OCI-LY7 (cell line): ENCODE results near the gene SCNN1B. TPM values are rescaled to one million over a fixed set of nuclear protein-coding genes. Genes with fewer than 3 reads are reported as not detected.

Experiments
- BruUV-seq: library from RNA; stranded (reverse); fragments of 400-500 nt; replicated peaks from 2 replicates; lab custom pipeline; 2021; lab: Mats Ljungman, UMichigan
- CTCF ChIA-PET: fragments of 300-600 bp; sonication (Branson Sonifier 250); formaldehyde crosslinking; loops from one replicate; lab custom pipeline; 2022; ENCODE audit warnings: antibody characterized with exemption; ENCODE audit not compliant: unreplicated experiment; lab: Charles Lee
- POLR2A ChIA-PET: fragments of 300-600 bp; sonication (Branson Sonifier 250); formaldehyde crosslinking; loops from one replicate; lab custom pipeline; 2022; ENCODE audit warnings: antibody characterized with exemption; lab: Charles Lee
- DNase-seq: peaks from one replicate; pipeline ENCODE4 v3.0.0-alpha.2; 2015; ENCODE audit warnings: low spot score
- H2AFZ ChIP-seq: fragments of 200-600 bp; sonication (generic), shearing (Covaris generic); 2 replicates; pipeline ENCODE4 v1.6.1; 2014; ENCODE audit warnings: mild to moderate bottlenecking, antibody characterized with exemption, low read length, moderate library complexity
- H3K27ac ChIP-seq: fragments of 200-600 bp; sonication (generic); 2 replicates; pipeline ENCODE4 v1.5.1; 2014; ENCODE audit warnings: mixed run types, low read depth, mild to moderate bottlenecking, moderate library complexity, low read length, inconsistent platforms; ENCODE audit not compliant: poor library complexity, severe bottlenecking
- H3K36me3 ChIP-seq: fragments of 200-600 bp; sonication (generic); 2 replicates; pipeline ENCODE4 v1.6.1; 2014; ENCODE audit warnings: mild to moderate bottlenecking, antibody characterized with exemption, low read length, moderate library complexity, mixed read lengths; ENCODE audit not compliant: insufficient read depth
- H3K4me1 ChIP-seq: fragments of 200-600 bp; sonication (generic); 2 replicates; pipeline ENCODE4 v1.5.1; 2014; ENCODE audit warnings: mild to moderate bottlenecking, low read length; ENCODE audit not compliant: insufficient read depth, poor library complexity, severe bottlenecking
- H3K4me2 ChIP-seq: fragments of 200-600 bp; sonication (generic); 2 replicates; pipeline ENCODE4 v1.6.1; 2014; ENCODE audit warnings: mild to moderate bottlenecking, low read length
- H3K4me3 ChIP-seq: fragments of 200-600 bp; sonication (generic); 2 replicates; pipeline ENCODE4 v1.5.1; 2014; ENCODE audit warnings: mild to moderate bottlenecking, low read depth, low read length; ENCODE audit not compliant: poor library complexity, severe bottlenecking
- H3K79me2 ChIP-seq: fragments of 200-600 bp; sonication (generic); 2 replicates; pipeline ENCODE4 v1.6.1; 2016; ENCODE audit warnings: low read depth, mild to moderate bottlenecking, low read length, moderate library complexity, mixed read lengths; ENCODE audit not compliant: insufficient read depth
- H3K9me2 ChIP-seq: fragments of 200-600 bp; sonication (generic); 2 replicates; pipeline ENCODE4 v1.6.1; 2016; ENCODE audit warnings: mild to moderate bottlenecking, low read length, mixed read lengths; ENCODE audit not compliant: insufficient read depth
- H3K9me3 ChIP-seq: fragments of 200-600 bp; sonication (generic); 2 replicates; pipeline ENCODE4 v1.6.1; 2014; ENCODE audit warnings: mild to moderate bottlenecking, mixed run types, low read length, mixed read lengths
- H4K20me1 ChIP-seq: fragments of 200-600 bp; sonication (generic); 2 replicates; pipeline ENCODE4 v1.6.1; 2014; ENCODE audit warnings: mild to moderate bottlenecking, antibody characterized with exemption, low read length, moderate library complexity, mixed read lengths; ENCODE audit not compliant: insufficient read depth
- EZH2phosphoT487 ChIP-seq: fragments of 200-600 bp; sonication (generic); IDR thresholded peaks from 2 replicates; pipeline ENCODE4 v1.6.1; 2018; ENCODE audit warnings: low read depth, borderline replicate concordance, mild to moderate bottlenecking, mixed run types, antibody characterized with exemption, low read length, moderate library complexity, mixed read lengths
- intact Hi-C: fragments of 100-400 bp; cut with micrococcal nuclease; formaldehyde crosslinking; loops from one replicate; pipeline ENCODE4 v1.10.0; 2022; ENCODE audit not compliant: unreplicated experiment
- total RNA-seq, 2 experiments: library from RNA; depleted of rRNA in 1 of 2; stranded (reverse); fragments of >200 nt in 1 of 2; shearing (Covaris generic) in 1 of 2; gene quantifications; 2 replicates each; pipeline ENCODE4 v1.2.3, GENCODE V29; 2014 to 2022
- TF ChIP-seq, protein P1 (sequence below): fragments of 200-600 bp; sonication (generic); conservative IDR thresholded peaks from 2 replicates; pipeline ENCODE4 v1.5.1; 2014; ENCODE audit warnings: mild to moderate bottlenecking, antibody characterized with exemption, low read length, moderate library complexity, mixed read lengths

SCNN1B gene
- total RNA-seq, 2 experiments from 2014 or later, result 0.23 TPM; not detected in 1

DNA sequence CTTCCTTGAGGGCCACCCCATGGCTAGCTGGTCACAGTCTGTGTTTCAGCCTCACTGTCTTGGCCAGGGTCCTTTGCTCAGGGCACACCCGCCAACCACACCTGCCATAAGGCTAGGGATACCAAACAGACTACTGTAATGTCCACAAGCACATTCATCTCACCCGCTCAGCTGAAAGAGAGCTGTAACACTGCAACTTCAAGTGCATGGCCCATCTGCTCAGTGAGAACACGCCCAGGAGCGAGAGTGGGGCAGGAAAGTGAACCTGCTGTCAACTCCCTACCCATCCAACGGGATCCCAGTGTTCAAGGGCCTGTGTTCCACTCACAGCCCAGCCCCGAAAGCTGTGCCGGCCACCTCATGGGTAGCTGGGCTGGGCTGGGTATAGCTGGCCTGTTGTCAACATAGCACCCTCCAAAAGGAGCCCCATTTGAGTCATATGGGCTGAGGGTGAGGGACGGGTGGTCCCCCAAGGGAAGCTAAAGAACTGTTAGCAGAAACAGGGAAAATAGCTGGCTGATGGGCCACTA, 55.7 kb downstream of the SCNN1B start:
- no peak overlapping the region for H3K4me3 ChIP-seq
- H3K4me2 ChIP-seq, result no peak overlapping the region
- ChIA-PET CTCF (no interaction called here), POLR2A (interaction anchor here (0.6 kb wide), 1 partner anchor 46 kb away, joined by 3 read pairs; no protein-coding TSS in a partner anchor)
- H3K79me2 ChIP-seq, result no peaks in the 10 kb centered on the region
- H3K36me3 ChIP-seq, result no peaks in the 10 kb centered on the region
- H4K20me1 ChIP-seq, result no peaks in the 10 kb centered on the region
- H3K9me3 ChIP-seq, result no peaks in the 10 kb centered on the region
- intact Hi-C loops, result no loop called here
- H3K9me2 ChIP-seq, result no peaks in the 10 kb centered on the region
- TF ChIP-seq EZH2phosphoT487, result no peak
- TF ChIP-seq, protein P1, sequence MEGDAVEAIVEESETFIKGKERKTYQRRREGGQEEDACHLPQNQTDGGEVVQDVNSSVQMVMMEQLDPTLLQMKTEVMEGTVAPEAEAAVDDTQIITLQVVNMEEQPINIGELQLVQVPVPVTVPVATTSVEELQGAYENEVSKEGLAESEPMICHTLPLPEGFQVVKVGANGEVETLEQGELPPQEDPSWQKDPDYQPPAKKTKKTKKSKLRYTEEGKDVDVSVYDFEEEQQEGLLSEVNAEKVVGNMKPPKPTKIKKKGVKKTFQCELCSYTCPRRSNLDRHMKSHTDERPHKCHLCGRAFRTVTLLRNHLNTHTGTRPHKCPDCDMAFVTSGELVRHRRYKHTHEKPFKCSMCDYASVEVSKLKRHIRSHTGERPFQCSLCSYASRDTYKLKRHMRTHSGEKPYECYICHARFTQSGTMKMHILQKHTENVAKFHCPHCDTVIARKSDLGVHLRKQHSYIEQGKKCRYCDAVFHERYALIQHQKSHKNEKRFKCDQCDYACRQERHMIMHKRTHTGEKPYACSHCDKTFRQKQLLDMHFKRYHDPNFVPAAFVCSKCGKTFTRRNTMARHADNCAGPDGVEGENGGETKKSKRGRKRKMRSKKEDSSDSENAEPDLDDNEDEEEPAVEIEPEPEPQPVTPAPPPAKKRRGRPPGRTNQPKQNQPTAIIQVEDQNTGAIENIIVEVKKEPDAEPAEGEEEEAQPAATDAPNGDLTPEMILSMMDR, result no peak
- no peak overlapping the region for H3K27ac ChIP-seq
- no peak for DNase-seq
- BruUV-seq, result no TSS peak
- peaks cover 9% of the 10 kb centered on the region for H3K4me1 ChIP-seq
- no peak overlapping the region for H2AFZ ChIP-seq

DNA sequence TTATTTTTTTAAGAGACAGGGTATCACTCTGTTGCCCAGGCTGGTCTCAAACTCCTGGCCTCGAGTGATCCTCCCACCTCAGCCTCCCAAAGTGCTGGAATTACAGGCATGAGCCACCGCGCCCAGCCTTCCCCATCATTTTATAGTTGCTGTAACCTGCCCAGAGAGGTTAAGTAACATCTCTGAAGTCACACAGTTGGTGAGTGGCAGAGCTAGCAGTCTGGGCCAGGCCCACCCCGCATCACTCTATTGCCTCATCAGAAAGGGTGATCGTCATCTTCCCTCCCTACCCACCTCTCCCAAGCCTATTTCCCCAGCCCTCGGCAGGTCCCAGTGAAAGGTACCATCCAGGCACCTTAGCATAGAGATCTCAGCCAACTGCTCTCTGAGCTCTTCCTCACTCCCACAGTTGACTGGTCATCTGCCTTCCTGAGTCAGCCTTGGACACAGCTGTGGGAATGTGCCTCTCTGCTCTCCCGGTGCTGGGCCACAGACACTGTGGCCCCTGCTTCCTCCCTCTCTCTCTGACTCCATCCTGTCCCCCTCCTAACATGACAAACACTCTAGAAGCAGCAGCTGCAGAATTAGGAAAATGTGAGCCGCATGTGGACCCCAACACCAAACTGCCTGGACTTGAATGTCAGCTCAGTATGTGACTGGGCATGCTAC, 57.1 kb downstream of the SCNN1B start:
- peak; percentile 16 for DNase-seq
- Histone ChIP-seq H2AFZ (no peak overlapping the region), H3K4me2 (no peak overlapping the region), H3K27ac (no peak overlapping the region), H3K4me1 (peaks cover 9% of the 10 kb centered on the region), H4K20me1 (no peaks in the 10 kb centered on the region), H3K9me2 (no peaks in the 10 kb centered on the region), H3K4me3 (no peak overlapping the region), H3K79me2 (no peaks in the 10 kb centered on the region), H3K9me3 (no peaks in the 10 kb centered on the region), H3K36me3 (no peaks in the 10 kb centered on the region)
- BruUV-seq, result no TSS peak
- CTCF ChIA-PET, result no interaction called here
- POLR2A ChIA-PET, result no interaction called here
- TF ChIP-seq, protein P1, result no peak
- TF ChIP-seq EZH2phosphoT487, result no peak
- intact Hi-C loops, result no loop called here
